Small intestine (tissue), 7 donors: ENCODE data around the gene CCDC183. TPM values are rescaled to one million over a fixed set of nuclear protein-coding genes. Genes with fewer than 3 reads are reported as not detected.
"Not testable (repeated sequence)": the region's sequence is repeated elsewhere in the genome, so short reads cannot be mapped to it uniquely, and the experiment has no call there.

Experiments
- DNase-seq, 2 donors: peaks; one replicate each; pipeline versions ENCODE4 v3.0.0 to v3.0.0-alpha.2; 2013
- FAIRE-seq: peaks from 2 replicates; lab custom pipeline; 2012; peaks lifted over from hg19 to GRCh38; lab: Jason Lieb, UNC
- H3K27ac ChIP-seq, 3 donors: one replicate each; pipeline ENCODE4 v1.5.1; 2013; ENCODE audit warnings: low read length in 2 of 3, mild to moderate bottlenecking in 2 of 3, control low read depth in 1 of 3, inconsistent platforms in 1 of 3, low read depth in 1 of 3, moderate library complexity in 1 of 3
- H3K27me3 ChIP-seq, 3 donors: one replicate each; pipeline ENCODE4 v1.6.1; 2013; ENCODE audit warnings: low read length in 3 of 3, inconsistent platforms in 1 of 3; ENCODE audit not compliant: control insufficient read depth in 3 of 3, insufficient read depth in 3 of 3
- H3K36me3 ChIP-seq, 3 donors: one replicate each; pipeline ENCODE4 v1.6.1; 2013; ENCODE audit warnings: low read length in 3 of 3, inconsistent platforms in 1 of 3, low read depth in 1 of 3, mild to moderate bottlenecking in 1 of 3, moderate library complexity in 1 of 3; ENCODE audit not compliant: control insufficient read depth in 3 of 3, insufficient read depth in 2 of 3
- H3K4me1 ChIP-seq, 3 donors: one replicate each; pipeline ENCODE4 v1.6.1; 2013; ENCODE audit warnings: low read length in 2 of 3, inconsistent platforms in 1 of 3, low read depth in 1 of 3, mild to moderate bottlenecking in 1 of 3, moderate library complexity in 1 of 3; ENCODE audit not compliant: control insufficient read depth in 3 of 3, insufficient read depth in 2 of 3
- H3K4me3 ChIP-seq, 3 donors: one replicate each; pipeline ENCODE4 v1.5.1; 2013; ENCODE audit warnings: low read length in 3 of 3, control low read depth in 1 of 3, inconsistent platforms in 1 of 3, low read depth in 1 of 3, mild to moderate bottlenecking in 1 of 3, moderate library complexity in 1 of 3
- H3K9me3 ChIP-seq, 2 donors: one replicate each; pipeline ENCODE4 v1.6.1; 2013; ENCODE audit warnings: low read depth in 1 of 2, low read length in 1 of 2; ENCODE audit not compliant: control insufficient read depth in 2 of 2, insufficient read depth in 1 of 2
- WGBS, 3 donors: extraction: QIAGEN DNeasy Blood & Tissue Kit; methylation state at CpG; one replicate each; pipeline ENCODE4 v1.1.7; 2013; 5-methylcytosine and 5-hydroxymethylcytosine counted together
- polyA plus RNA-seq, 4 donors: library from polyadenylated mRNA; stranded (reverse) in 3 of 4; unstranded in 1 of 4; fragments of 200-250 nt in 3 of 4; fragments of 120-200 nt in 1 of 4; gene quantifications; one replicate each; pipeline versions ENCODE4 v1.2.1 to v1.2.3, GENCODE V29; 2013
- donor health status: healthy with polysubstance abuse.
- donor health status: control.
- donor health status: control.
- donor health status: Bipolar disorder and iron deficiency.
- donor health status: healthy.

CCDC183 gene
- polyA plus RNA-seq, 4 donors, result 0.40 to 37.9 (median 2.1) TPM

DNA sequence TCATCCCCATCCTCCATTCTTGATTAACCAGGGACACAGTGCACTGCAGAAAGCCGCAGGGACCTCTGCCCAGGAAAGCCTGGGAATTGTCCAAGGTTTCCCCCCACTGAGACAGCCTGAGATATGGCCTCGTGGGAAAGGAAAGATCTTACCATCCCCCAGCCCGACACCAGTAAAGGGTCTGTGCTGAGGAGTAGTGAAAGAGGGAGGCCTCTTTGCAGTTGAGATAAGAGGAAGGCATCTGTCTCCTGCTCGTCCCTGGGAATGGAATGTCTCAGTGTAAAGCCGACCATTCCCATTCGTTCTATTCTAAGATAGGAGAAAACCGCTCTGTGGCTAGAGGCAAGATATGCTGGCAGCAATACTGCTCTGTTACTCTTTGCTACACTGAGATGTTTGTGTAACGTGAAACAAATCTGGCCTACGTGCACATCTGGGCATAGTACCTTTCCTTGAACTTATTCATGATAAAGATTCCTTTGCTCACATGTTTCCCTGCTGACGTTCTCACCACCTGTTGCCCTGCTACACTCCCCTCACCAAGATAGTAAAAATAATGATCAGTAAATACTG, 723 bp downstream of the CCDC183 start:
- 9 to 19% (median 11%) methylated on average over 10 of the region's 10 CpGs for WGBS, 3 donors
- peaks cover 0 to 78% (median 3%) of the 10 kb centered on the region in 3 donors for H3K4me1 ChIP-seq
- H3K9me3 ChIP-seq, H3K27me3 ChIP-seq, H3K4me3 ChIP-seq, FAIRE-seq: not testable (repeated sequence)
- H3K36me3 ChIP-seq, result peaks cover 0 to 36% (median 0%) of the 10 kb centered on the region in 3 donors
- H3K27ac ChIP-seq, result peak overlapping the region in 1 of 3 donors; percentile 100
- DNase-seq, result peak; percentile 29 to 86

- Histone ChIP-seq H3K9me3 (no peaks in the 10 kb centered on the region), H3K27ac (peak overlapping the region in 1 of 3 donors; percentile 95), H3K27me3 (peaks cover 0 to 4% (median 3%) of the 10 kb centered on the region in 3 donors), H3K36me3 (peaks cover 0 to 28% (median 0%) of the 10 kb centered on the region in 3 donors), H3K4me3 (peak overlapping the region in 1 of 3 donors; percentile 64), H3K4me1 (peaks cover 0 to 61% (median 3%) of the 10 kb centered on the region in 3 donors)
- no peak for DNase-seq
- FAIRE-seq, result no peak
- 48 to 76% (median 59%) methylated on average over 4 to 6 of the region's 6 CpGs for WGBS, 3 donors
Observed at GRCh38 chr9:136798708-136799078, 2.6 kb downstream of the CCDC183 start.

DNA sequence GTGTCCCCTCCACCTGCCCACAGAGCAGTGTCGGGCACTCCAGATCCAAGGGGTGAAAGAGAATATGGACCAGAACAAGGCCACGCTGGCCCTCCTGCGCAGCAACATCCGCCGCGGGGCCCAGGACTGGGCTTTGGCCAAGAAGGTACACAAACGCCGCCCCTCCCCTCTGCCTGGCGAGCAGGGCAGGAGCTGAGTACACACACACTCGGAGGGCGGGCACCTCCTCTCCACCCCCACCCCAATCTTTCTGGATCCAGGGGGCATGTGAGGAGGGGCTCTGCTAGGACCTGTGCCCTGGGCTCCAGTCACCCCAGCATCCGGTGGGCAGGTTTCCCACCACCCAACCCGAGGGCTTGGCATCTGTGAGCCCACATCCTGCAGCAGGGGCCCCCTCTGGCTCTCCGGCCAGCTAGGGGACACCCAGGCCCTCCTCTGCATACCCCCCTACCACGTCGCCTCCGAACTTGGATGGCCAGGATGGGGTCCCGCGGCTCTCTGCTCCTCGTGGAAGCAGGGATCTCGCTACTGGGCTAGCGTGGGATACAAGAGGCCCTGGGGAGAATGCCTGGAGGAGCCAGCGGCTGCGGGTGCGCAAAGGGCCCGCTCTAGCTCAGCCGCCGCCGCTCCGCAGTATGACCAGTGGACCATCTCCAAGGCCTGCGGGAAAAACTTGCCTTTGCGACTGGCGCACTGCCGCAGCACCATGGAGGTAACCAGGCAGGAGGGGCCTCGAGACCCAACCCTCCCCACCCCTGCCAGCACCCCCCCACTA, 3.1 kb downstream of the CCDC183 start:
- WGBS, 3 donors, result 2 to 26% (median 17%) methylated on average over 30 to 35 of the region's 35 CpGs
- DNase-seq, result peak; percentile 47 to 84

DNA sequence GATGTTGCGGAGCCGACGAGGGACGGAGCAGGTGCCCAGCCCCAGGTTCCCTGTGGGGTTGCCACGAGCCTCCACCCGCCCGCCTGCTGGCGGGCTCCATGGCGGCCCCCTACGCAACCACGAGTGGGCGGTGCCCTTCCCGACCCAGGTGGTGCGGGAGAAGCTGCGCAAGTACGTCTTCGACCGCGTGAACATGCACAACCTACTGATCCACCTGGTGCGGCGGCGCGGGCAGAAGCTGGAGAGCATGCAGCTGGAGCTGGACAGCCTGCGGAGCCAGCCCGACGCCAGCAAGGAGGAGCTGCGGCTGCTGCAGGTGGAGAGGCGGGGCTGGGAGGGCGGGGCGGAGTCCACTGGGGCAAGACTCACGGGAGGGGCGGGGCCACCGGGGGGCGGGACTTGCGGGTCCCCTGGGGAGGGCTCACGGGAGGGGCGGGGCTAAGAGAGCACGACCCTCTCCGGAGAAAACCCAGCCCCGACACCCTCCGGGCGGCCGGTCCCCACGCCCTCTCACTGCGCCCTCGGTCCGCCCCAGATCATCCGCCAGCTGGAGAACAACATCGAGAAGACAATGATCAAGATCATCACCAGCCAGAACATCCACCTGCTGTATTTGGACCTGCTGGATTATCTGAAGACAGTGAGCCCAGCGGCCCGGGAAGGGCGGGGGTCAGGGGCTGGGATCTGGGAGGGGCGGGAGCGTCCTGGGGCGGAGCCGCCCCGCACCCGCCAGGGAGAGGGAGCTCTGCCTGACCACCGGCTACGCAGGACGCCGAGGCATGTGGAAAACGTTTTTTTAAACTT, 3.9 kb downstream of the CCDC183 start:
- Histone ChIP-seq H3K4me1 (peaks cover 0 to 47% (median 3%) of the 10 kb centered on the region in 3 donors), H3K4me3 (peak overlapping the region; percentile 33 to 64 (median 46)), H3K27ac (peak overlapping the region in 2 of 3 donors; percentile 43 to 95), H3K9me3 (no peaks in the 10 kb centered on the region), H3K36me3 (peaks cover 0 to 27% (median 0%) of the 10 kb centered on the region in 3 donors), H3K27me3 (peaks cover 0 to 4% (median 3%) of the 10 kb centered on the region in 3 donors)
- FAIRE-seq (no peak), DNase-seq (peak; percentile 92 to 96)
- WGBS, 3 donors, result 0 to 1% (median 0%) methylated on average over 44 to 63 of the region's 63 CpGs

More for the DNA sequence above, 3.1 kb downstream of the CCDC183 start:
- Histone ChIP-seq H3K36me3 (peaks cover 0 to 27% (median 0%) of the 10 kb centered on the region in 3 donors), H3K27ac (peak overlapping the region in 1 of 3 donors; percentile 95), H3K4me1 (peaks cover 0 to 55% (median 3%) of the 10 kb centered on the region in 3 donors), H3K9me3 (no peaks in the 10 kb centered on the region), H3K27me3 (peaks cover 0 to 4% (median 3%) of the 10 kb centered on the region in 3 donors), H3K4me3 (peak overlapping the region; percentile 33 to 64 (median 46))
- FAIRE-seq, result no peak

DNA sequence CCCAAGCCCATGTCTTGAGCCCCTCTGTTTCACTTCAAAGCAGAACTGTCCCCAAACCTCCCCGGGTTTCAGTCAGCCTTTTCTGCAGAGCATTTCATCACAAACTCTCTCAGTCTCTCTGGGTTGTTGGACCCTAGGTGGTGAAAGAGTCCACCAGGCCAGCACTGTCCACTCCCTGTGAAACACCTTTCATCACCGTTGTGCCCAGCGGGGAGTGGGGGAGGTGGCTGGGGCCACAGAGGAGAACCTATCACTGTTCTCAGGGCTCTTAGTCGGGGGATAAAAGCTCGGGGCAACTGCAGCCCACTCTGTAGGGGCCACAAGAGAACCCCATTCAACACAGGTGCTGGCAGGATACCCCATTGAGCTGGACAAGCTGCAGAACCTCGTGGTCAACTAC, 6.2 kb downstream of the CCDC183 start:
- H3K36me3 ChIP-seq, result peaks cover 0 to 41% (median 0%) of the 10 kb centered on the region in 3 donors
- no peak overlapping the region for H3K27ac ChIP-seq
- peaks cover 0 to 4% (median 3%) of the 10 kb centered on the region in 3 donors for H3K27me3 ChIP-seq
- DNase-seq (no peak), FAIRE-seq (no peak)
- no peaks in the 10 kb centered on the region for H3K9me3 ChIP-seq
- H3K4me3 ChIP-seq, result no peak overlapping the region
- H3K4me1 ChIP-seq, result peaks cover 4 to 37% (median 5%) of the 10 kb centered on the region in 3 donors
- WGBS, 3 donors, result 61 to 83% (median 78%) methylated on average over 6 of the region's 6 CpGs

DNA sequence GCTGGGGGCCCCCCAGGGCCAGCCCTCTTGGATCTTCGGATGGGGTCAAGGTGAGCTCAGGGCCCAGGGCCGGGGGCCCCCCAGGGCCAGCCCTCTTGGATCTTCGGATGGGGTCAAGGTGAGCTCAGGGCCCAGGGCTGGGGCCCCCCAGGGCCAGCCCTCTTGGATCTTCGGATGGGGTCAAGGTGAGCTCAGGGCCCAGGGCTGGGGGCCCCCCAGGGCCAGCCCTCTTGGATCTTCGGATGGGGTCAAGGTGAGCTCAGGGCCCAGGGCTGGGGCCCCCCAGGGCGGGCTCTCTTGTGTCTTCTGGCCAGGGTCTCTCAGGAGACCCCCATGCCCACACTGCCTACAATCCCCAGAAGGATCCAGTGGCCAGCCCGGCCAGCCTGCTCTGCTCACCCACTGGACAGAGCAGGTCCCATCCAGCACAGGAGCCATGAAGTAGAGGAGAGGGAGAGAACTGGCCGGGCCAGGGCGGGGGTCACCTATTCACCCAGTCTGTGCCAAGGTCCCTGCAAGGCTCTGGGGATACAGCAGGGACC, 6.9 kb downstream of the CCDC183 start:
- H3K4me3 ChIP-seq, H3K27me3 ChIP-seq, DNase-seq, FAIRE-seq, H3K9me3 ChIP-seq, H3K27ac ChIP-seq: not testable (repeated sequence)
- Histone ChIP-seq H3K36me3 (peaks cover 0 to 41% (median 0%) of the 10 kb centered on the region in 3 donors), H3K4me1 (peaks cover 4 to 32% (median 5%) of the 10 kb centered on the region in 3 donors)
- WGBS, 3 donors, result 88 to 94% (median 91%) methylated on average over 6 to 8 of the region's 9 CpGs

DNA sequence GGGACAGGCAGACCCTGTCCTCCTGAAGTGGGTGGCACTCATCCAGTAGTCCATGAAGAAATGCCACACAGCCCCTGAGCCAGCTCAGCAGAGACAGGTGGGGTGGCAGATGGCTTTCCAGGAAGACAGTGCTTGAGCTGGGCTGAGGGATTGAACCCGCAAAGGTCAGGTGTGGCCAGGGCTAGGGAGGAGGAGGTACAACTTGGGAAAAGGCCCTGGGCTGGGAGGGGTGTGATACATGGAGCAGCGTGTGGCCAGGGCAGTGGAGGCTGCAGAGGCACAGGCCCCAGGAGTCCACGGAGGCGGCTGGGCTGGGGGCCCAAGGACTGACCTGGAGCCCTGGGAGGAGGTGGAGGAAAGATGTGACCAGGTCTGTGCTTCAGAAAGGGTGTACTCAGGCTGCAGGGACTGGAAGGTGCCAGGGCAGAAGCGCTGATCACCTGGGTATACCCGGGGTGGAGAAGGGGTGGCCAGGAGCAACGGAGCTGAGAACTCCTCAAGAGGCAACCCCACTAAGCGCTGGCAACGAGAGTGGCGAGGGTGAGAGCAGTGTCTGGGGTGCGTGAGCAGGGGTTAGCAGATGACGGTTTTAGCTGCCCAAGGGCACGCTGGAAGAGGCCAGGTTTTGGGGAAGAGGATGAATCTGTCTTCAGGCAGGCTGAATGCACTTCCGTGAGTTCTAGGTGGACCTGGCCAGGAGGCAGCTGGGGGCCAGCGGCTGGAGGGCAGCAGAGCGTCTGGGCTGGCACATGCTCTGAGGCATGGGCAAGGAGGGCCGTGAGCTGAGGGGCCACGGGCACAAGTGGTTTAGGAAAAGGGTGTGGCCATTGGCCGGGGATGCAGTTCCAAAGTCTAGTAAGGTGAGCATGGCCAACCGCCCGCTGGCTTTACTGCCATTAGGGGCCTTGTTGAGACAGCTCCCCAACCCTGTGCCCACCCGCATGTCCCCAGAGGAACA, 7.7 kb downstream of the CCDC183 start:
- peaks cover 0 to 41% (median 0%) of the 10 kb centered on the region in 3 donors for H3K36me3 ChIP-seq
- H3K4me1 ChIP-seq, result peaks cover 4 to 27% (median 5%) of the 10 kb centered on the region in 3 donors
- H3K27ac ChIP-seq, result no peak overlapping the region
- H3K4me3 ChIP-seq, result no peak overlapping the region
- WGBS, 3 donors, result 87 to 90% (median 87%) methylated on average over 21 to 22 of the region's 22 CpGs
- H3K9me3 ChIP-seq, result no peaks in the 10 kb centered on the region
- DNase-seq, result no peak
- H3K27me3 ChIP-seq, result peaks cover 0 to 4% (median 3%) of the 10 kb centered on the region in 3 donors
- FAIRE-seq, result no peak
